ENCODE measurements around the gene PRELID2.

PRELID2 gene

GRCh38 chr5:145835848-145836239, 702 bp upstream of the PRELID2 start:
- peaks cover 2% of the 10 kb centered on the region for H3K4me1 ChIP-seq (ENCODE audit: control insufficient read depth, insufficient read depth, low read length)
- H3K9me3 ChIP-seq (ENCODE audit: control insufficient read depth, insufficient read depth, low read length) = no peaks in the 10 kb centered on the region
- H3K9ac ChIP-seq (ENCODE audit: low read depth, low read length) = peak overlapping the region; percentile 32
- H3K27me3 ChIP-seq (ENCODE audit: control insufficient read depth, insufficient read depth, low read length) = peaks cover 26% of the 10 kb centered on the region
- no peaks in the 10 kb centered on the region for H3K36me3 ChIP-seq (ENCODE audit: control insufficient read depth, insufficient read depth, low read length)
- peak overlapping the region; percentile 75 for H3K4me3 ChIP-seq (ENCODE audit: low read depth, low read length)

DNA sequence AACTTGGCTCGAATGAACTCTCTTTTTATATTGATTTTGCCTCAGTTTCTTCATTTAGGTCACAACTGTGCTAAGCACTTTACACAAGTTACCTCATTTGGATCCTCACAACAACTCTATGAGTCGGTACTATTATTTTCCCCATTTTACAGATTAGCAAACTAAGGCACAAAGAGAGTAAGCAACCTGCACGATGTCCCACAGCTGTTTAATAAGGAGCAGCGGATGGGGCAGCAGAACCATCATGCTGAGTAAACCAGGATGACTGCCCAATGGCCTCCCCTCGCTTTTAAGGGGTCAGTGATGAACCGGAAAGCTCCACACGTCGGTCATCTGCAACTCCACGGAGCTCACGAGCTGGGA, 607 bp downstream of the PRELID2 start:
- H3K4me3 ChIP-seq (ENCODE audit: low read depth, low read length) = peak overlapping the region; percentile 75
- peak overlapping the region; percentile 55 for H3K9ac ChIP-seq (ENCODE audit: low read depth, low read length)
- H3K4me1 ChIP-seq (ENCODE audit: control insufficient read depth, insufficient read depth, low read length) = peaks cover 2% of the 10 kb centered on the region
- H3K36me3 ChIP-seq (ENCODE audit: control insufficient read depth, insufficient read depth, low read length) = no peaks in the 10 kb centered on the region
- no peaks in the 10 kb centered on the region for H3K9me3 ChIP-seq (ENCODE audit: control insufficient read depth, insufficient read depth, low read length)
- peaks cover 26% of the 10 kb centered on the region for H3K27me3 ChIP-seq (ENCODE audit: control insufficient read depth, insufficient read depth, low read length)

DNA sequence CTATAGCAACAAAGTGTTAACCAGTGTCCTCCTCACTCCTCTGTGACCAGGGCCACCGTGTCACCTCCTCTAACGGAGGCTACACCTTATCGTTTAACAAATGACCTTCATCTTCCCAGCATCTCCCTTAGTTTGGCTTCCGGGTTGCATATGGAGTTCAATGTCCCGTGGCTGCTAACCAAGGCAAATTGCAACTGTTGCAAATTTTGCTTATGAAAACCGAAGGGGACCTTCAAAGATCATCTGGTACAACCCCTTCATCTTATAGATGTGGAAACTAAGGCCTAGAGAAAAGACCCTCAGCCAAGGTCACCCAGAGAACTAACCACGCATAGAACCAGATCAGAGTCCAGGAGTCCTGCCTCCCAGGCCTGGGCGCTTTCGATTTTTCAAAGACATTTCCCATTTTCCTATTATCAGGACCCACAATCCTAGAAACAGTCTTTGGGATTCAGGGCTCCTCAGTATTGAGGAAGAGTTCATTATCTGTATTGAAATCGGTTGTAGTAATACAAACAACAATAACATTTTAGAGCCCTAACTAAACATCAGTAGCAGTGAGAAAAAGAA, 1.4 kb downstream of the PRELID2 start:
- H3K4me3 ChIP-seq (ENCODE audit: low read depth, low read length) = no peak overlapping the region
- peaks cover 2% of the 10 kb centered on the region for H3K4me1 ChIP-seq (ENCODE audit: control insufficient read depth, insufficient read depth, low read length)
- peaks cover 26% of the 10 kb centered on the region for H3K27me3 ChIP-seq (ENCODE audit: control insufficient read depth, insufficient read depth, low read length)
- H3K36me3 ChIP-seq (ENCODE audit: control insufficient read depth, insufficient read depth, low read length) = no peaks in the 10 kb centered on the region
- no peak overlapping the region for H3K9ac ChIP-seq (ENCODE audit: low read depth, low read length)
- no peaks in the 10 kb centered on the region for H3K9me3 ChIP-seq (ENCODE audit: control insufficient read depth, insufficient read depth, low read length)

DNA sequence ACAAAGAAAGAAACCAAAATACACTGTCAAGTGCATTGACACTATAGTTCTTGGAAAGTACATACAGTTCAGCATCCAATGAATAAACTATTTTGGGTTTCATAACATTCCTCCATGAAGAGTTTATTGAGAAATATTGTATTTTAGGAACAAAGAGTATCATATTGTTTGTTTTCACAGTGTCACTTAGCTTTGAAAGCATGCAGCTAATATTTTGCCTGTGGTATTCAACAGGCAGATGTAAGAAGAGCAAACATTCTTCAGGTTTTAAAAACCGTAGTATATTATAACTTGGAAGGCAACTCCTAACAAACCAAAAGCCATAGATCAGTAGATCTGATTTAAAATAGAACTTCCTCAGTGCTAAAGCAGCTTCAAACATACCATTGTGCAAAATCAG, 4.5 kb downstream of the PRELID2 start:
- no peaks in the 10 kb centered on the region for H3K9me3 ChIP-seq (ENCODE audit: control insufficient read depth, insufficient read depth, low read length)
- H3K4me1 ChIP-seq (ENCODE audit: control insufficient read depth, insufficient read depth, low read length) = peaks cover under 1% of the 10 kb centered on the region
- peaks cover 20% of the 10 kb centered on the region for H3K27me3 ChIP-seq (ENCODE audit: control insufficient read depth, insufficient read depth, low read length)
- H3K9ac ChIP-seq (ENCODE audit: low read depth, low read length) = no peak overlapping the region
- no peaks in the 10 kb centered on the region for H3K36me3 ChIP-seq (ENCODE audit: control insufficient read depth, insufficient read depth, low read length)
- H3K4me3 ChIP-seq (ENCODE audit: low read depth, low read length) = no peak overlapping the region

DNA sequence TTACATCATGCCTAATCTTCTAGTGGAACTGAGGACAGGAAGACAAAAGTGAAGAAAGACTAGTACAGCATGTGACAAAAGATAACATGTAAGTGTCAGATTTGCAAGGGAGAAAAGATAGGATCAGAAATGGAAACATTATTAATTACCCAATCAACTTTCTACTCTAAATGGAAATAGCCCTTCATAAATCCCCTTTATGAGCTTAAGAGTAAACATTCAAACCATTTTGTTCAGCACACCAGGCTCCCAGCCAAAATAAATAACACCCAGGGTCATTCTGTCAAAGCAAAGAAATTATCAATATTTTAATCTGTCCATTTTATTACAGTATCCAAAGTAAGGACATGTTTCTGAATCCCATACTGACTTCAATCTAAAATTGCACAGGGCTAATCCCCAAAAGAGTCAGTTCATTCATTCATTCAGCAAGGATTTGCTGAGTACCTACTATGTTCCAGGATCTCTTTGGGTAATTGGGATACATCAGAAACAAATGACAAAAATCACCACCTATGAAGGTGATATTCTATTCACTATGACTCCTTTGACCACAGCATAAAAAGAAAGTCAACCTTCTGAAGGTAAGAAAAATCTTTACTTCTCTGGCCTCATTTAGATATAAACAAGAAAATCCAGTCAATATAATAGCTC, 5.3 kb downstream of the PRELID2 start:
- H3K36me3 ChIP-seq (ENCODE audit: control insufficient read depth, insufficient read depth, low read length) = no peaks in the 10 kb centered on the region
- H3K9ac ChIP-seq (ENCODE audit: low read depth, low read length) = no peak overlapping the region
- no peaks in the 10 kb centered on the region for H3K4me1 ChIP-seq (ENCODE audit: control insufficient read depth, insufficient read depth, low read length)
- H3K4me3 ChIP-seq (ENCODE audit: low read depth, low read length) = no peak overlapping the region
- no peaks in the 10 kb centered on the region for H3K9me3 ChIP-seq (ENCODE audit: control insufficient read depth, insufficient read depth, low read length)
- H3K27me3 ChIP-seq (ENCODE audit: control insufficient read depth, insufficient read depth, low read length) = peaks cover 15% of the 10 kb centered on the region

GRCh38 chr5:145826895-145827674, 8.1 kb downstream of the PRELID2 start:
- H3K36me3 ChIP-seq (ENCODE audit: control insufficient read depth, insufficient read depth, low read length) = no peaks in the 10 kb centered on the region
- no peaks in the 10 kb centered on the region for H3K4me1 ChIP-seq (ENCODE audit: control insufficient read depth, insufficient read depth, low read length)
- no peaks in the 10 kb centered on the region for H3K27me3 ChIP-seq (ENCODE audit: control insufficient read depth, insufficient read depth, low read length)
- H3K9me3 ChIP-seq (ENCODE audit: control insufficient read depth, insufficient read depth, low read length) = no peaks in the 10 kb centered on the region
- H3K4me3 ChIP-seq (ENCODE audit: low read depth, low read length) = no peak overlapping the region
- H3K9ac ChIP-seq (ENCODE audit: low read depth, low read length) = no peak overlapping the region

- Histone ChIP-seq H3K27me3 (ENCODE audit: control insufficient read depth, insufficient read depth, low read length) (no peaks in the 10 kb centered on the region), H3K9me3 (ENCODE audit: control insufficient read depth, insufficient read depth, low read length) (no peaks in the 10 kb centered on the region), H3K4me3 (ENCODE audit: low read depth, low read length) (no peak overlapping the region), H3K36me3 (ENCODE audit: control insufficient read depth, insufficient read depth, low read length) (no peaks in the 10 kb centered on the region), H3K9ac (ENCODE audit: low read depth, low read length) (no peak overlapping the region), H3K4me1 (ENCODE audit: control insufficient read depth, insufficient read depth, low read length) (no peaks in the 10 kb centered on the region)
Measured at GRCh38 chr5:145825751-145826180, 9.4 kb downstream of the PRELID2 start.

- no peaks in the 10 kb centered on the region for H3K36me3 ChIP-seq (ENCODE audit: control insufficient read depth, insufficient read depth, low read length)
- H3K27me3 ChIP-seq (ENCODE audit: control insufficient read depth, insufficient read depth, low read length) = no peaks in the 10 kb centered on the region
- H3K4me3 ChIP-seq (ENCODE audit: low read depth, low read length) = no peak overlapping the region
- H3K9ac ChIP-seq (ENCODE audit: low read depth, low read length) = no peak overlapping the region
- no peaks in the 10 kb centered on the region for H3K4me1 ChIP-seq (ENCODE audit: control insufficient read depth, insufficient read depth, low read length)
- no peaks in the 10 kb centered on the region for H3K9me3 ChIP-seq (ENCODE audit: control insufficient read depth, insufficient read depth, low read length)
Measured at GRCh38 chr5:145824040-145824439, 11.1 kb downstream of the PRELID2 start.

DNA sequence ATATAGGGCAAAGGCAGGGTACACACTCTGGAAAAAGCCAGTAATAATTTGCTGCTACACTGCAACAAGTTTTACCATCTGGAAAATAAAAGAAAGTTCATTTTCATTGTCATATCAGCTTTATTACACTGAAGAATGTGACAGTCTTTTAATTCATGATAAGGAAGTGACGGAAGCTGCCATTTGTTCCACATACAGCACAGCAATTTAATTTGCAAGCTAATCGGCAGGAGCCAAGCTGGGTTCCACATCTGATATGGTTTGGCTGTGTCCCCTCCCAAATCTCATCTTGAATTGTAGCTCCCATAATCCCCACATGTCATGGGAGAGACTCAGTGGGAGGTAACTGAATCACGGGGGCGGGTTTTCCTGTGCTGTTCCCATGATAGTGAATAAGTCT, 16.5 kb downstream of the PRELID2 start:
- H3K27me3 ChIP-seq (ENCODE audit: control insufficient read depth, insufficient read depth, low read length) = no peaks in the 10 kb centered on the region
- H3K9me3 ChIP-seq (ENCODE audit: control insufficient read depth, insufficient read depth, low read length) = no peaks in the 10 kb centered on the region

GRCh38 chr5:145812877-145813276, 22.3 kb downstream of the PRELID2 start:
- Histone ChIP-seq H3K36me3 (ENCODE audit: control insufficient read depth, insufficient read depth, low read length) (no peaks in the 10 kb centered on the region), H3K4me1 (ENCODE audit: control insufficient read depth, insufficient read depth, low read length) (no peaks in the 10 kb centered on the region), H3K4me3 (ENCODE audit: low read depth, low read length) (no peak overlapping the region), H3K9ac (ENCODE audit: low read depth, low read length) (no peak overlapping the region), H3K9me3 (ENCODE audit: control insufficient read depth, insufficient read depth, low read length) (no peaks in the 10 kb centered on the region), H3K27me3 (ENCODE audit: control insufficient read depth, insufficient read depth, low read length) (no peaks in the 10 kb centered on the region)

More for the DNA sequence above, 16.5 kb downstream of the PRELID2 start:
- no peak overlapping the region for H3K9ac ChIP-seq (ENCODE audit: low read depth, low read length)
- H3K36me3 ChIP-seq (ENCODE audit: control insufficient read depth, insufficient read depth, low read length) = no peaks in the 10 kb centered on the region
- H3K4me1 ChIP-seq (ENCODE audit: control insufficient read depth, insufficient read depth, low read length) = no peaks in the 10 kb centered on the region
- no peak overlapping the region for H3K4me3 ChIP-seq (ENCODE audit: low read depth, low read length)

GRCh38 chr5:145811834-145812625, 23.1 kb downstream of the PRELID2 start:
- Histone ChIP-seq H3K4me3 (ENCODE audit: low read depth, low read length) (no peak overlapping the region), H3K36me3 (ENCODE audit: control insufficient read depth, insufficient read depth, low read length) (no peaks in the 10 kb centered on the region), H3K9me3 (ENCODE audit: control insufficient read depth, insufficient read depth, low read length) (no peaks in the 10 kb centered on the region), H3K4me1 (ENCODE audit: control insufficient read depth, insufficient read depth, low read length) (no peaks in the 10 kb centered on the region), H3K27me3 (ENCODE audit: control insufficient read depth, insufficient read depth, low read length) (no peaks in the 10 kb centered on the region), H3K9ac (ENCODE audit: low read depth, low read length) (no peak overlapping the region)
